NCI-H2171 treated with DMSO at 0.1 percent for 48 hours (cell line): ENCODE results near the gene TOM1L1.

Source experiments
- DNase-seq: peaks from one replicate; lab custom pipeline; 2025; lab: John Stamatoyannopoulos, UW

TOM1L1 gene

DNA sequence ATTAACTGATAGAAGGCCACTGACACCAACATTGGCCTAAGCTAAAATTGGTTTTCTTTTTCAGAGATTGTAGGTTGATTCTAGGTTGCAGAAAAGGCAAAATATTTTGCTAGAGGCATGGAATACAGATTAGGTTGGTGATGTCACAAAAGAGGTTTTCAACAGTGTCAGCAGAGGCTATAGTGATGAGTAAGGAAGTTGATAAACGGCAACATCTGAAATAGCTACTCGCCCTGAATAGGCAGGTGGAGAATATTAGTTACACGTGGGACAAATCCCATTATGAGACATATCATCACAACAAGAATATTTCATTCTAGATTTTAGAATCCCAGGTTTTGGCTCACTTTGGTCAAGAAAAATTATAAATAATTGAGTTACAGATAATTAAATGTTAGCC lies 1.5 kb upstream of the TOM1L1 start:
- DNase-seq, result no peak

DNA sequence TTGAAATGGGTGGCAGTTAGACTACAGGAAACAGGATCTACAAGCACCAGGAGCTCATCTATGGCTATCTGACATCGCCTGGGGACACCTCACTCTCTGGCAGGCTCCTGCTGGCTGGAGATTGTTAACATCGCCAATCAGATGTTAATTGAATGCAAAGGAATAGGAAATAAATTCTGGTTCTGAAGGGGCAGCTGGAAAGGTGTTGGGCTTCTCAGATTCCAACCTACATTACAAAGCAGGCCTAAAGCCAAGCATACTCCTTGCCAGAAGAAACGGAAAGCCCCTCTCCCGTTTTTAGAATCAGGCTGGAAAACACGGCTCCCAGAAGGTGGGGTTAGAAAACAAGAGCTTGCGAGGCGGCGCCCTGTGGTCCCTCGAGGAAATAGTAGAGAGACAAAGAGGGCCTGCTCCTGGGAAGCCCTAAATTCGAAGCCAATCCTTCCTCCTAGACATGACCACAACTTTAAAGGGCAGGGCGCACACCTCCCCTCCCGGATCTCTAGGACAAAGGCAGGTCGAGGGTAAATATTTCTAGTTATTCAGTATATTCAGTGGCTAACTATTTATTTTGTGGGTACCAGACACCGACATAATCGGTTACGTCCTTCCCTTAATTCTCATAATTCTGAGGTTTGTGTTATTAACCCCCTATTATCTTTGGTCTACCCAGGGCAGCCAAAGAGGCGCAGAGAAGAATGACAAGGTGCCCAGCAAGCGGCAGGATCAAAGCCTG lies 763 bp upstream of the TOM1L1 start:
- DNase-seq, result peak; percentile 37

DNA sequence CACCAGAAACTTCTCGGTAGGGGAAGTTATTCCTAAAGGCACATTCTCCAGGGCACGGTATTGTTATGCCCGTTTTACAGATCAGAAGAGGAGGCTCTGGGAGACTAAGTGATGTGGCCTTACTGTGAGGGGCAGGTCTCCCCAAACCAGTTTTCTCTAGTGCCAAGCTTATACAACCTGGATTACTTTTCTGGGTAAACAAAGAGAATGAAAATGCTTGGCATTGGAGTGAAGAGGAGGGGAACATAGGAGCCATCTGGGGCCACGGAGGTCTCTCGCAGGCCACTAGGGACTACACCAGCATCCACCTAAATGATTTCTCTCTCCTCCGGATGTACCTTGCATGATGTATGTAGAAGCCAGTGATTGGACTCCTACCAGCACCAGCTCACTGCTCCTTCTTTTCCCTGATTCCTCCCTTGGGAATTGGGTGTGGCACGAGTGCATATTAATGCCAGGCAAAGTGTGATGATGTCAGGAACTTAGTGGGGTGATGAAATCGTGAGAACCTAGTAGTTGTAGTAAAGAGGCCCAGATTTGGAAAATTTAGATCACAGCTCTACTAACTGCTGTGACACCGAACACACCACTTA lies 674 bp downstream of the TOM1L1 start:
- DNase-seq, result peak; percentile 71

DNA sequence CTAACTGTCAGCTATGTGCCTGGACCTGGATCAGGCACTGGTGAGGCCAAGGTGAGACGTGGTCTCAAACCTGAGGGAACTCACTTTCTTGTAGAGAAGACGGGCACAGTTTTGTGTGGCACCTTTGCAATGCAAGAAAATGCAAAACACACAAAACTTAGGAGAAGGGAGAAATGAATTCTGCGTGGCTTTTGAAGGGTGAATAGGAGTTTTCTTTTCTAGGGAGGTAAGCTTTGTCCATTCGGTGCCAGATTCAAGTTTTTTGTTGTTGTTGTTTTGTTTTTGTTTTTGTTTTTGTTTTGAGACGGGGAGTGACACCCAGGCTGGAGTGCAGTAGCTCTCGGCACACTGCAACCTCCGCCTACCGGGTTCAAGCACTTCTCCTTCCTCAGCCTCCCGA lies 1.4 kb downstream of the TOM1L1 start:
- no peak for DNase-seq

- DNase-seq, result no peak
These were observed 2.0 kb downstream of the TOM1L1 start for GRCh38 chr17:54902611-54903010.

DNA sequence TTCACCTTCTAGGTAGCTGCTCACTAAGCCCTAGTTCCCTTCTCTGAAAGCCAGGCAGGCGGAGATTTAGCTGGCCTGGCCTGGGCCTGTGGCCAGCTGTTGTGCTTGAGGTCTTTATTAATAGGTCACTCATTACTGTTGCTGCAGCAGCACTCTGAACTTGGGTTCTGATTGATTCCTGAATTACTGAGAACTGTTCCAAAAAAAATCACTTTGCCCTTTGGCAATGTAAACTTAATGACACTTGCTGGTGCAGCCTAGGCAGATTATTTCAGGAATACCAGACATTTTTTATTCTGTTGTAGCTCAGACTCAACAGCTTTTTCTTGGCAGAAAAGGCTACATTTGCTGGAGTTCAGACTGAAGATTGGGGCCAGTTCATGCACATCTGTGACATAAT lies 2.7 kb downstream of the TOM1L1 start:
- no peak for DNase-seq

GRCh38 chr17:54906683-54907082 lies 6.0 kb downstream of the TOM1L1 start:
- no peak for DNase-seq

DNA sequence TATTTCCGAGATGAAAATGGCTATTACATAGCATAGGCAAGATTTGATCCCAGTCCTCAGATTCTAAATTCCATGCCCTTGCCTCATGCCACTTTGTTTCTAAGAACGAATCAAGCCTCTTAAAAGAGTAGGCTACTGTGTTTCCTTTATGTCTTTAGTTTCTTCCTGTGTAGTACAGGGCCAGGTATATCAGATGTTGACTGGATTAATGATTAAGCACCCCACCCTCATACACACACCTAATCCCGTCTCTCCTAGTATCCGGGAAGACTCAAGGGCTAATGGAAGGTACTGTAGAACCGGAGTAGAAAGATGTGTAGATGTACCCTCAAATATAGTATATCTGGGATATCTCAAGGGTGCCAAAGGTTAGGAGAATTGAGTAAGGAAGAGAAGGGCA lies 6.7 kb downstream of the TOM1L1 start:
- no peak for DNase-seq

- peak; percentile 8 for DNase-seq
These were observed 9.1 kb downstream of the TOM1L1 start for GRCh38 chr17:54909766-54910165.

DNA sequence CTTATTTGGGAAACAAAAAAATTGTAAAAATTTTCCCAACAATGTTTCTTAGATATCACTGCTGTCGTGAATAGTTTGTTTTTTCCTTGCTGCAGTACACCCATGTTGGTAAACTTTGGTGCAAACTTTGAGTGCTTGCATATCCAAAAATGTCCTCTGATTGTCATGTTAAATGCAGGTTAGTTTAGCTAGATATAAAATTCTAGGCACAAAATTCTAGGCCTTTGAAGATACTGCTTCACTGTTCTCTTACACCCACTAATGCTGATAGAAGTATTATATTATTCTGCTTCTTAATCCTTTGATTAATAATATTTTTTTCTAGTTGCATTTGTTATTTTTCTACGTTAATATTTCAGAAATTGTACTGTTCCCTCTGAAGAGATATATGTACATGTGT lies 16.1 kb downstream of the TOM1L1 start:
- no peak for DNase-seq

DNA sequence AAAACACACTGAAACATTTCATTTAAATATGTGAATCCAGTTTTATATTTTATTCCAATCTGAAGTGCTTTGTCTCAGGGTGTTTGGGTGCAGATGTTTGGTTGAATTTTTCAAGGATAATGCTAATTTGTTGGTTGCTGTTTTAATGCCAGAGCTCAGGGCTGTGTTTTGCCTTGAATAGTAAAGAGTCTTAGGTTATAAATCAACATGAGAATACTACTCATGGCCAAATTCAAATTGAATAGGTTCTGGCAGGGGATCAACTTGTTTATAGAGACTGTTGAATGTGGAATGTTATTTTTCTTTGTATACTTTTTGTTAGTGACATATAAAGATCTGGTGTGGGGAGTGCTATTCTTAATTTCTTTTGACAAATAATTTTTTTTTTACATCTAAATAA lies 18.8 kb downstream of the TOM1L1 start:
- DNase-seq, result no peak

DNA sequence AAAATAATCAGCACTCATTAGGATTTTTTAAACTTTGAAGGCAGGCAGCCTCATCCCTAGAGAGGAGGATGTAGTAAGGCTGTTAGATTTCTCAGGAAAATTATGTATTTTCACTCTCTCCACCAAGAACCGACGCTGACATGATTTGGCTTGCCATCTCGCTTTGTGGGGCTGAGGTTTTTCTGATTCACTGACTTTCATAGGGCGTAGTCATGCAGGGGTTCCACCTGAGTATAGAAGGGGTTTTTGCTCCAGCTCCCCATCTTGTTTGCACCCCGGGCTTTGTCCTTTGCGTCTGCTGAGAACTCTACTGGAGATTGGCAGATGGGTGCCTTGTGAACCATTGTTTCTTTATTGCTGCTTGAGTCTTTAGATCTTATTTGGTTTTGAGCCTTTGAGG lies 20.2 kb downstream of the TOM1L1 start:
- no peak for DNase-seq

DNA sequence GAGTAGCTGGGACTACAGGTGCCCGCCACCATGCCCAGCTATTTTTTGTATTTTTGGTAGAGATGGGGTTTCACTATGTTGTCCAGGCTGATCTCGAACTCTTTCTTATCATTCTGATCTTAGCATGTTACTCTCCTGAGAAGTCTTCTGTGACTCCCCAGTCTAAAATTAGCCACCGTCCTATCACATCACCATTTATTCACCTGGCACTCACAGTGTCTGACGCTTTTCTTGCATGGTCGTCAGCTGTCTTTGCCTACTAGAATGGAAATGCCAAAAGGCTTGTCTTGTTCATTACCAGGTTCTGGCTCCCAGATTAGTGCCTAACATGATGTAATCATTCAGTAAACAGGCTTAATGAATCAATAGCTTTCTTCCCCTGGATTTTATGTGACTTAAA lies 23.8 kb downstream of the TOM1L1 start:
- no peak for DNase-seq

DNA sequence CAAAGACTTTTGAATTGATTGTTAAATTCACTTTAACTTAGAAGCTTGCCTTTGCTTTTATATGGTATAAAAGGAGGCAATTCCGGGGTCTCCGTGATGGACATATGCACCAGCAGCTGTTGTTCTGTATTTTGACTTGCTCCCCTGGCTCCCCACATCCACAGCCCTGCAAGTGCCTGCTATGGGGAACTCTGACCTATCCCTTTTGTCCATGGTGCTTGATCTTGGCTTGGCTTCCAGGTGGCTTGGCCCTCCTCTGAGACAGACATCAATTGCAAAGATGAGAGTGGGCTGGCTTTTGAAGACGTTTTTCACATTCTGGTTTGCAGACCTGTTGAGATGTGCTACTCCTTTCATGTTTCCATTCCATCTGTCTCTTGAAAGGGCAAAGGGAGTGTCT lies 26.9 kb downstream of the TOM1L1 start:
- DNase-seq, result no peak

- DNase-seq, result no peak
These were observed 32.1 kb downstream of the TOM1L1 start for GRCh38 chr17:54932711-54933110.

- DNase-seq, result no peak
These were observed 33.3 kb downstream of the TOM1L1 start for GRCh38 chr17:54933921-54934320.

DNA sequence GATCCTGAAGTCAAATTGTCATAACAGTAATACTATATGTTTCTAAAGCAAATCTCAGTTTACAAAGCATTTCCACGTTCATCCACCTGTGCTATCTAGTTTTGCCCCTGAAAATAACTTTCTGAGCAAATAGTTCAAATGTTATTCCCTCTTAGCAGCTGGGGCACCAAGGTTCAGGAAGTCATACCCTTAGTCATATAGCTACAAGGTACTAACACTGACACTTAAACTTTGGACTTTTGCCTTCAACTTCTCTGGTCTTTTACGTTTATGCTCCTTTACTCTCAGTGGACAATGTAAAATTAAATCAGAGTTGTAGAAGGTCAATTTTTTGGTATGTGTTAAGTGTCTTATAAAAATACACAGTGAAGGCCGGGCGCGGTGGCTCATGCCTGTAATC lies 34.8 kb downstream of the TOM1L1 start:
- DNase-seq, result no peak

GRCh38 chr17:54937018-54937417 lies 36.4 kb downstream of the TOM1L1 start:
- no peak for DNase-seq

- DNase-seq, result no peak
These were observed 36.8 kb downstream of the TOM1L1 start for GRCh38 chr17:54937426-54937825.

- DNase-seq, result no peak
These were observed 40.6 kb downstream of the TOM1L1 start for GRCh38 chr17:54941285-54941684.

GRCh38 chr17:54944796-54945195 lies 44.1 kb downstream of the TOM1L1 start:
- peak; percentile 2 for DNase-seq

- DNase-seq, result no peak
These were observed 44.6 kb downstream of the TOM1L1 start for GRCh38 chr17:54945231-54945630.

GRCh38 chr17:54945671-54946070 lies 45.0 kb downstream of the TOM1L1 start:
- DNase-seq, result no peak

DNA sequence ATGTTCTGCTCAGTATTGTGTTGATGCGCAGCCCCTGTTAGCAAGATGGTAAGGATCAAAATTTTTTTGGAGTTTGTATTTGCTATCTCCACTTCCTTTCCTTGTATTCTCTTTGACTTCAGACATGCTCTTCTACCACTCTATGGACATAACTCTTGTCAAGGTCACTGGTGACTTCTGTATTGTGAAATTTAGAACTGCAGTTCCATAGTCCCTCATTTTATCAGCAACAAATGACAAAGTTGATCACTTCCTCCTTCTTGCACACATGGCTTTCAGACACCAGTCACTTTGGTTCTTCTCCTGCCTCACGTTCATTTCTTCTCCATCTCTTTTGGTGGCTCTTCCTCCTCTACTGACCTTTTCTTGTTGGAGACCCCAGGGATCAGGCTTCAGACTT lies 46.7 kb downstream of the TOM1L1 start:
- no peak for DNase-seq
